ENCODE data around the gene IL4R. TPM values are rescaled to one million over a fixed set of nuclear protein-coding genes. Genes with fewer than 3 reads are reported as not detected.
A peak's percentile ranks its signal among the peaks of the same experiment; 100 is the strongest.

IL4R gene
- total and polyA plus RNA-seq, 2 of the 13 experiments (the other 11 are each of a cell fraction or from before 2014, with no cell fraction given): 15.9 to 49.6 TPM

GRCh38 chr16:27269300-27270150 is 44.2 kb upstream of the IL4R start (continued):
- TF ChIP-seq AKNA (CRISPR knock-in tag; IDR thresholded peaks at IDR 0.05; ENCODE audit: borderline replicate concordance) (no peak), ZNF564 (CRISPR knock-in tag; IDR thresholded peaks at IDR 0.05) (no peak), GATAD2A (CRISPR knock-in tag; IDR thresholded peaks at IDR 0.05) (peak; percentile 80), EED (CRISPR knock-in tag; IDR thresholded peaks at IDR 0.05) (no peak), ZBTB34 (CRISPR knock-in tag; IDR thresholded peaks at IDR 0.05) (no peak), AHDC1 (CRISPR knock-in tag; IDR thresholded peaks at IDR 0.05; ENCODE audit: borderline replicate concordance) (no peak; the same call in 1 of the 2 replicates), NCOA5 (CRISPR knock-in tag; IDR thresholded peaks at IDR 0.05) (no peak), CEBPB (IDR thresholded peaks at IDR 0.05; ENCODE audit: borderline replicate concordance, low read depth, low read length) (no peak), ZNF274 (CRISPR knock-in tag; IDR thresholded peaks at IDR 0.05) (no peak), DRAP1 (CRISPR knock-in tag; IDR thresholded peaks at IDR 0.05) (peak; percentile 76)

Measured in HepG2 (cell line).